GM12874 (cell line): Measurements from ENCODE around the gene FHL5.

ENCODE experiments used
- CTCF ChIP-seq: IDR thresholded peaks from 2 replicates; pipeline ENCODE4 v1.5.1; 2011; ENCODE audit warnings: low read depth, mild to moderate bottlenecking, control low read depth, low read length, moderate library complexity; ENCODE audit not compliant: insufficient read depth

Gene FHL5

DNA sequence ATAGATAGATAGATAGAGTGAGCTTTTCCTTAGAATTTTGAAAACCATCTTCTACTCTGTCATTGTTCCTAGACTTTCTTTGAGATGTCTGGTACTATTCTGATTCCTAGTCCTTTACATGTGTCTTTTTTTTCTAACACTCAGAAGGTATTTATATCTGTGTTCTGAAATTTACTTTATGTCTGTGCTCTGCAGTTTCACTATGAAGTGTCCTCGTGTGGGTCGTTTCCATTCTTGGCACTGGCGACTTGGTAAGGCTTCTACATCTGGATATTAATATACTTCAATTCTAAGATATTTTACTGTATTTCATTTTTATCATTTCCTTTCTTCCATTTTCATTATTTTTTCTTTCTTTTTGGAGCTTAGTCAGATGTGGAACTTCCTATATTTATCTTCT, 87.0 kb downstream of the FHL5 start:
- no peak for TF ChIP-seq CTCF

DNA sequence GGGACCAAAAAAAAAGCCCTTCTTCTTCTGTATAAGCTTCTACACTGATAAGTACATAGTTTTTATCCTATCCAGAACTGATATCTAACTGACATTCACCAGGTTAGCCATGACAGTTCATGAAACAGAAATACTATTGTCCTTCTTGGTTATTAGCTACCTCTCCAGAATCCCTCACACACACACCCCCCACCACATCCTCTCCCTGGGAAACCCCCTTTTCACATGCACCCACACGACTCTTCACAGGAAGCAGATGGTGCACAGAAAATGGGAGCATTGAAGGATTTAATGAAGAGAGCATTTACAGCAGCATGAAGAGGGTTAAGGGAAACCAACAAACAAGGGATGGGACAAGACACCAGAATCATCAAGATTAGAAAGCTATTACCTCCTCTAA, 88.9 kb downstream of the FHL5 start:
- TF ChIP-seq CTCF, result no peak

DNA sequence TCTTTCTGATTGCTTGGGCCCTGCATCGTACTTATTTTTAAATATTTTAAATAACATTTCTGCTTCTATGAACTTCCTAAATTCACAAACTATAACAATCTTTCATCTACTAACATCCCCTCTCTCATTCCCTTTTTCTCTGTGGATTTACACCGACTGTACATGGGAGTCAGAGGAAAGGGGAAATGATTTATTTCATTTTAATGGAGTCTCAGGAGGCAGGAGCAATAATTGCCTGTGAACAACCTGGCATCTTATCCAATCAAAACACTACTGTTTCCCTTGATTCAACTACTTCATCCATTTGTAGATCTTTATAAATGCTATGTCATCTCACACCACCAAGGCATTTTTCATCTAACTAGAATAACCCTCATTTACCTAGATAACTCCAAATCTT, 89.6 kb downstream of the FHL5 start:
- no peak for TF ChIP-seq CTCF

GRCh38 chr6:96653181-96653580, 90.3 kb downstream of the FHL5 start:
- TF ChIP-seq CTCF, result no peak

- TF ChIP-seq CTCF, result no peak
These were observed 93.6 kb downstream of the FHL5 start for GRCh38 chr6:96656567-96656966.

DNA sequence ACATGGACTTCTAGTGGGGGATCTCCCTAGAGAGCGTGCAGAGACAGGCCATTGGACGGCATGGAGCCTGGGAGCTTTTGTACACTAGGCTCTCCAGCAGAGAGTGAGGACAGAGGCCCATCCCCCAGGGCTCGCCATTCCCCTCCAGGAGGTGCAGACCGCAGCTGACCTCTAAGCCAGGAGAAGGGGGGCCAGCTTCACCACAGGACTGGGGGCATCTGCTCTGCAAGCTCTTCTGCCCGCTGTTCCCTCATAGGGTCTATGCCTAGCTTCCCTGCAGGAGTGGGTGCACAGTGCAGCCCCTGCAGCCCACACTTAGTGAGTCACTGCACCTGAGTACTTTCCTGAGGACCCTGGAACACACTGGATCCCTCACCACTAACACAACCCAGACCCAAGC, 94.4 kb downstream of the FHL5 start:
- no peak for TF ChIP-seq CTCF

DNA sequence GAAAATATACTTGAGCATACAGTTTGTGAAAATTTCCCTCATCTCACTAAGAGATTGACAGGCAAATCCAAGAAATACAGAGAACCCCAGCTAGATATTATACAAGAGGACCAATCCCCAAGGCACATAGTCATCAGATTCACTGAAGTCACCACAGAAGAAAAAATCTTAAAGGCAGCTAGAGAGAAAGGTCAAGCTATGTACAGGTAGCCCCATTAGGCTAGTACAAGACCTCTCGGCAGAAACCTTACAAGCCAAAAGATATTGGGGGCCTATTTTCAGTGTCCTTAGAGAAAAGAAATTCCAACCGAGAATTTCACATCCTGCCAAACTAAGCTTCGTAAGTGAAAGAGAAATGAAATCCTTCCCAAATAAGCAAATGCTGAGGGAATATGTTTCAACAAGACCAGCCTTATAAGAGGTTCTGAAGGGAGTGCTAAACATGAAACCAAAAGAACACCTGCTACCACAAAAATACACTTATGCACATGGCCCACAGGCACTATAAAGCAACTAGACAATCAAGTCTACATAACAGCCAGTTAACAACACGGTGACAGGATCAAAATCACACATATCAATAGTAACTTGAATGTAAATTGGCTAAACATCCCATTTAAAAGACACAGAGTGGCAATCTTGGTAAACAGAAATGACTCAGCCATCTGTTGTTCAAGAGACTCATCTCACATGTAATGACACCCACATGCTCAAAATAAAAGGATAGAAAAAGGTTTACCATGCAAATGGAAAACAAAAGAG, 96.3 kb downstream of the FHL5 start:
- no peak for TF ChIP-seq CTCF
